ENCODE data around the gene C7orf57.
"Not testable (repeated sequence)": the region's sequence is repeated elsewhere in the genome, so short reads cannot be mapped to it uniquely, and the experiment has no call there.

The C7orf57 gene

DNA sequence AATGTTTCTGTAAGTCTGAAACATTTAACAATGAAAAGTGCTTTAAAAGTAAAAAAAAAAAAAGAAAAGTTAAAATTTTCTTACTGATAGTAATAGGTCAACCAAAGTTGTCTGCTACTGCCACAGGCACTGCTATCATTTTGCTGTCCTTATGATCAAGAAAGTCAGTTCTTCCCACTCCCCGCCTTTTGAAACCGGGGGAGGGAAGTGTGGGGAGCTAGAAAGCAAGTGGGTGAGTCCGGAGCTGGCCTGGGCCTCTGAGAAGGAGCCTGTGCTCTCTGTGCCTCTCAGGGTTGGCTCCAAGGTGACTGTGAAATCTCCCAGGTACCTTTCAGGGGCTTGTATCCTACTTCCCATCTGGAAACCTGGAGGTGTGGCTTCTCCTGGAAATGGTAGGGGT lies 7.3 kb downstream of the C7orf57 start:
- peaks cover 0 to 4% of the 10 kb centered on the region in 2 donors for H3K4me1 Mint-ChIP-seq
- peaks cover 14 to 29% of the 10 kb centered on the region in 2 donors for H3K27me3 Mint-ChIP-seq
- H3K4me3 Mint-ChIP-seq = no peak overlapping the region
- no peak overlapping the region for H3K27ac Mint-ChIP-seq
- ATAC-seq (replicated peaks) (no peak), DNase-seq (no peak)
- H3K36me3 Mint-ChIP-seq = no peaks in the 10 kb centered on the region
- no peaks in the 10 kb centered on the region for H3K9me3 Mint-ChIP-seq

DNA sequence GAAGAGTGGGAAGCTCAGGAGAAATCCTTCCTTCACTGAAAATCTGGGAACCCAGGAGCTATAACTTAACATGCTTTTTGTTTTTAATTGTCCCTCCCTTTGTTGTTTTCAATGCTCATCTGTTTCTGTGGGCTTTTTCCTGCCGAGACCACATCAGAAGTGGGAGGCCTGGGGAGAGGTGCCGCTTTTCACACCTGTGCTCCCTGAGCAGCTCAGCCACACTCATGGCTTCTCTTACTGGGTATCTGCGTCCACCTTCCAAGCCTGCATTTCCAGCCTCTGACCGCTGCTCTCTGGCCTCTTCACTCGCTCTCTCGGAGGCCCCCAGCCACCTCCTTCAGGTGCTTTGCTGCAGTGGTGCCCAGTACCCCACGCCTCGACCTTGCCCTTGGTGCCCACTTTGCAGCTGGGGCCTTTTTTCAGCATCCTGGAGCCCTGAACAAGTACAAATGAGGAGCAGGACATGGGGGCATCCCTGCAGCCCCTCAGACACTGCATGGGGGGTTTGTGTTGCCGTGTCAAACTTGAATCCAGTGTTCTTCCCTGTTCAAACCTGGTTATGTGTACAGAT lies 9.9 kb downstream of the C7orf57 start:
- H3K9me3 Mint-ChIP-seq = no peaks in the 10 kb centered on the region
- H3K27ac Mint-ChIP-seq = no peak overlapping the region
- ATAC-seq (replicated peaks) (no peak), DNase-seq (no peak)
- no peak overlapping the region for H3K4me3 Mint-ChIP-seq
- H3K27me3 Mint-ChIP-seq = peaks cover 14 to 42% of the 10 kb centered on the region in 2 donors
- no peaks in the 10 kb centered on the region for H3K36me3 Mint-ChIP-seq
- peaks cover 0 to 4% of the 10 kb centered on the region in 2 donors for H3K4me1 Mint-ChIP-seq

- H3K27ac Mint-ChIP-seq = no peak overlapping the region
- H3K27me3 Mint-ChIP-seq = peaks cover 14 to 37% of the 10 kb centered on the region in 2 donors
- no peaks in the 10 kb centered on the region for H3K36me3 Mint-ChIP-seq
- no peaks in the 10 kb centered on the region for H3K9me3 Mint-ChIP-seq
- DNase-seq (no peak), ATAC-seq (replicated peaks) (no peak)
- no peak overlapping the region for H3K4me3 Mint-ChIP-seq
- H3K4me1 Mint-ChIP-seq = peaks cover 0 to 4% of the 10 kb centered on the region in 2 donors
These were observed 11.1 kb downstream of the C7orf57 start for GRCh38 chr7:48046458-48046857.

GRCh38 chr7:48048113-48048512 lies 12.8 kb downstream of the C7orf57 start:
- H3K9me3 Mint-ChIP-seq = no peaks in the 10 kb centered on the region
- H3K4me3 Mint-ChIP-seq = no peak overlapping the region
- H3K4me1 Mint-ChIP-seq = peaks cover 0 to 4% of the 10 kb centered on the region in 2 donors
- ATAC-seq (replicated peaks) = no peak
- peaks cover 14 to 37% of the 10 kb centered on the region in 2 donors for H3K27me3 Mint-ChIP-seq
- no peaks in the 10 kb centered on the region for H3K36me3 Mint-ChIP-seq
- DNase-seq = no peak
- no peak overlapping the region for H3K27ac Mint-ChIP-seq

DNA sequence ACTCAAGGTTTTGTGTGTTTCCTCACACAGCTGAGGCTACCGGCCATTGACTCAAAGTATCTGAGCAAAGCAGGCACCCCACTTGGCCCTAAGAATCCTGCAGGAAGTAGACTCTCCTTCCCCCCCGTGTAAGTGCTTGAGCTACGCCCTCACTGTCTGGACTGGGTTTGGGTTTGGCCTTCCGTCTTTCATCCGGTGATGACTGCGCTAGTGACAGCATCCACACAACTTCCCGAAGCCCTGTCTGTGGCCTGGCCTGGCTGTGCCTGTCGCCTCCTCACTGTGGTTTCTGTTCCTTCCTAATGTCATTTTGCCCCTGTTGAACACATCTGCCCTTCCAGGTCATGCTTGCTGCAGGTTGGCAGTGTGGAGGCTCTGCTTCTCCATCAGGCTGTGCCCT lies 14.5 kb downstream of the C7orf57 start:
- Mint-ChIP-seq H3K27ac (no peak overlapping the region), H3K9me3 (no peaks in the 10 kb centered on the region), H3K4me3 (no peak overlapping the region), H3K27me3 (peaks cover 13 to 35% of the 10 kb centered on the region in 2 donors), H3K4me1 (peaks cover 0 to 4% of the 10 kb centered on the region in 2 donors), H3K36me3 (no peaks in the 10 kb centered on the region)
- no peak for ATAC-seq (replicated peaks)
- DNase-seq = no peak

GRCh38 chr7:48052748-48053147 lies 17.4 kb downstream of the C7orf57 start:
- ATAC-seq (replicated peaks) (peak; percentile 48 to 52), DNase-seq (no peak)
- H3K9me3 Mint-ChIP-seq = peaks cover 3 to 5% of the 10 kb centered on the region in 2 donors
- H3K27ac Mint-ChIP-seq = no peak overlapping the region
- H3K27me3 Mint-ChIP-seq = peaks cover 6 to 27% of the 10 kb centered on the region in 2 donors
- H3K4me1 Mint-ChIP-seq = no peaks in the 10 kb centered on the region
- H3K4me3 Mint-ChIP-seq = no peak overlapping the region
- peaks cover 3% of the 10 kb centered on the region in 2 donors for H3K36me3 Mint-ChIP-seq

DNA sequence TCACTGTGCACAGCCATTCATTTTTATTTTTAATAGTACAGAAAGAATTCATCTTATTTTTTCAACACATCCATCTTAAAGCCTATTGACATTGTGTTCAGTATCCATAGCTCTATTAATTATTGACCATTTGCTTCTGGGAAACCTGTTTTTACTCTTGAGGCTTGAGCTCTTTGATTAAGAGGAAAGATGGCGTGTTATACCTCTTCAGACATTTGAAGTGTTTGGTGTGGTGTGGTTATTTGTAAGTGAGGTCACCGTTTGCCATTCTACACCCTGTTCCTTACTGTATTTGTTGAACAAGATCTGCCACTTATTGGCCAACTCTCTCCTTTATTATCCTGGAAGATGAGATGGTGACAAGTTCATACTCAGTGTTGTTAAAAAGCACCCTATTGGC lies 18.4 kb downstream of the C7orf57 start:
- H3K36me3 Mint-ChIP-seq = peaks cover 3 to 6% of the 10 kb centered on the region in 2 donors
- H3K27ac Mint-ChIP-seq = no peak overlapping the region
- H3K4me1 Mint-ChIP-seq = no peaks in the 10 kb centered on the region
- DNase-seq (no peak), ATAC-seq (replicated peaks) (no peak)
- H3K4me3 Mint-ChIP-seq = no peak overlapping the region
- H3K27me3 Mint-ChIP-seq = peaks cover 6 to 20% of the 10 kb centered on the region in 2 donors
- H3K9me3 Mint-ChIP-seq = peaks cover 5% of the 10 kb centered on the region in 2 donors

DNA sequence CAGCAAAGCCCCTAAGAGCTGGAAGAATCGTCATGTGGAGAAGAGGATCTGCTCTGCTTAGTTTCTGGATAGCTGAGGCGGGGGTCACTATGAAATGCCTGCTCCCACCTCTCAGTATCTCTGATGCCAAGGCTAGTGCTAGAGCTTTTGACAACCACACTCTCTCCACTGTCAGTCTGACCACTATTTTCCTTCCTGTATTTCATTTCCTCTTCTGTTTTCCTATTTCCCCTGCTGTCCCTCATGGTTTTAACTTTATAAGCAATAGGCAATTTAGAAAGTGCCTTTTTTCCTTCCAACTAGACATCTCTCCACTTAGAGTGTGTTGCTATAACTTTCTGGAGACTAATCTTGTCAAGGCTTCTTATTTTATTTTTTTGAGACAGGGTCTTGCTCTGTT lies 23.6 kb downstream of the C7orf57 start:
- DNase-seq = no peak

GRCh38 chr7:48059706-48060105 lies 24.4 kb downstream of the C7orf57 start:
- H3K27me3 Mint-ChIP-seq = peaks cover 18 to 31% of the 10 kb centered on the region in 2 donors
- ATAC-seq (replicated peaks) = no peak
- H3K27ac Mint-ChIP-seq = no peak overlapping the region
- H3K4me1 Mint-ChIP-seq = peaks cover 3 to 6% of the 10 kb centered on the region in 2 donors
- no peak overlapping the region for H3K4me3 Mint-ChIP-seq
- DNase-seq = no peak
- H3K9me3 Mint-ChIP-seq = peaks cover 5 to 7% of the 10 kb centered on the region in 2 donors
- H3K36me3 Mint-ChIP-seq = peaks cover 3 to 9% of the 10 kb centered on the region in 2 donors

More for the DNA sequence above, 23.6 kb downstream of the C7orf57 start:
- Mint-ChIP-seq H3K9me3 (peaks cover 5 to 7% of the 10 kb centered on the region in 2 donors), H3K27ac (no peak overlapping the region), H3K27me3 (peaks cover 16 to 29% of the 10 kb centered on the region in 2 donors), H3K4me1 (peaks cover 3 to 6% of the 10 kb centered on the region in 2 donors), H3K36me3 (peaks cover 3 to 9% of the 10 kb centered on the region in 2 donors), H3K4me3 (no peak overlapping the region)
- ATAC-seq (replicated peaks) = no peak

- Mint-ChIP-seq H3K4me1 (peaks cover 1 to 4% of the 10 kb centered on the region in 2 donors), H3K4me3 (no peak overlapping the region), H3K9me3 (peaks cover 0 to 2% of the 10 kb centered on the region in 2 donors), H3K36me3 (peaks cover 0 to 3% of the 10 kb centered on the region in 2 donors), H3K27me3 (peaks cover 32 to 39% of the 10 kb centered on the region in 2 donors), H3K27ac (no peak overlapping the region)
- DNase-seq (no peak), ATAC-seq (replicated peaks) (no peak)
These were observed 28.6 kb downstream of the C7orf57 start for GRCh38 chr7:48063985-48064384.

- Mint-ChIP-seq H3K27me3 (peaks cover 23 to 38% of the 10 kb centered on the region in 2 donors), H3K36me3 (peaks cover 0 to 3% of the 10 kb centered on the region in 2 donors), H3K4me3 (no peak overlapping the region), H3K9me3 (peaks cover 4 to 6% of the 10 kb centered on the region in 2 donors), H3K27ac (no peak overlapping the region), H3K4me1 (no peaks in the 10 kb centered on the region)
- DNase-seq (no peak), ATAC-seq (replicated peaks) (no peak)
These were observed 32.1 kb downstream of the C7orf57 start for GRCh38 chr7:48067475-48067874.

DNA sequence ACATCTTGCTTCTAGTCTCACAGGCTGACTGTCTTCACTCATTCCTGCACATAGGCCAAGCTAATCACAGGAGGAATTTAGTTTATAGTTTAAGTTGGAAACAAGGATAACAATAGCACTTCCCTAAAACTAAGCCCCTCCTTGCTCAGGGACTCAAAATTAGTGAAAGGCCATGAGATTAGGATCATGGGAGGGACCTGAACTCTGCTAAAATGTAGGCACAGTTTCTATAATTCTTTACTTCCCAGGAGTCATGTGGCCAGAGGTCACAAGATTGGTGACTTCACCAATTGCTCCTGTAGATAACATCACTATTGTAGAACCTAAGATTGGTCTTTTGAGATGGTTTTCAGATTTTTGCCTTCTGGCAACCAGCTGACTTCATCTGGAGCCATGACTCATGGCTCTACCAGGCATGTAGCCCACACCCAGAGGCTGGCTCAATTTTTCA lies 38.9 kb downstream of the C7orf57 start:
- DNase-seq (no peak), ATAC-seq (replicated peaks) (no peak)
- Mint-ChIP-seq H3K4me3 (no peak overlapping the region), H3K36me3 (no peaks in the 10 kb centered on the region), H3K27me3 (peaks cover 11 to 39% of the 10 kb centered on the region in 2 donors), H3K4me1 (no peaks in the 10 kb centered on the region), H3K9me3 (peaks cover 4% of the 10 kb centered on the region in 2 donors), H3K27ac (no peak overlapping the region)

DNA sequence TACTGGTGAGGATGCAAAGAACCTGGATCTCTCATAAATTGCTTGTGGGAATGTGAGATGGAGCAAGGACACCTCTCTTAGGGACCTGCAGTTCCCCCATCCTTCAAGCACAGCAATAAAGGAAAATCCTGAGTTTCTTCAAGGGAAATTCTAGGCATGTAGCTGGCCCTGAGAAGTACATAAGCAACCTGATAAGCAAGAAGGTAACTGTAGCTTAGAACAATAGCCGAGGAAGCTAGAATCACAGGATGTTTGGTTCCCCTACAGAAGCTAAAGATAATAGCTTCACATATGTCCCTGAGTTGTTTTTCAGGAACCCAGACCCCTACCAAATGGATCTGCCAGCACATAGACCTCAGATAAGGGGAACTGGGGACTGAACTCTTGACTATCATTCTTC lies 42.1 kb downstream of the C7orf57 start:
- DNase-seq (no peak), ATAC-seq (replicated peaks) (no peak)
- Mint-ChIP-seq H3K27ac (no peak overlapping the region), H3K36me3 (no peaks in the 10 kb centered on the region), H3K9me3 (no peaks in the 10 kb centered on the region), H3K4me1 (no peaks in the 10 kb centered on the region), H3K4me3 (no peak overlapping the region), H3K27me3 (peaks cover 20 to 38% of the 10 kb centered on the region in 2 donors)

DNA sequence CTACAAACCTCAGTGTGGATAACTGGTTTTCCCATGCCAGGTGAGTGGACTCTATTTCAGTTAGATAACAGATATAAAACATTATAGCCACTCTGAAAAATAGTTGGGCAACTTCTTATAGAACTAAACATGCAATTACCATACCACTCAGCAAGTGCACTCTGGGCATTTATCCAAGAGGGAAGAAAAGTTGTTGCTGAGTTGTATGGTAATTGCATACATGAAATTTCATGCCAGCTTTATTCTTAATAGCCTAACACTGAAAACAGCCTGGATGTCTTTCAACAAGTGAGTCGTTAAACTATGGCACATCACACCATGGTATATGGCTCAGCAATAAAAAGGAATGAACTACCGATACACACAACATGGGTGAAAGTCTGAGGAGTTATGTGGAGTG lies 43.1 kb downstream of the C7orf57 start:
- Mint-ChIP-seq H3K4me3 (no peak overlapping the region), H3K27me3 (peaks cover 20 to 35% of the 10 kb centered on the region in 2 donors), H3K27ac (no peak overlapping the region), H3K9me3 (no peaks in the 10 kb centered on the region), H3K4me1 (peaks cover 0 to 2% of the 10 kb centered on the region in 2 donors), H3K36me3 (no peaks in the 10 kb centered on the region)
- DNase-seq (no peak), ATAC-seq (replicated peaks) (no peak)

- not testable (repeated sequence) for DNase-seq; H3K27ac Mint-ChIP-seq; H3K36me3 Mint-ChIP-seq; H3K4me3 Mint-ChIP-seq; H3K9me3 Mint-ChIP-seq; ATAC-seq (replicated peaks)
- Mint-ChIP-seq H3K27me3 (peaks cover 15% of the 10 kb centered on the region in 2 donors), H3K4me1 (peaks cover 27 to 31% of the 10 kb centered on the region in 2 donors)
These were observed 47.0 kb downstream of the C7orf57 start for GRCh38 chr7:48082378-48082777.
